GM13977 (cell line): ENCODE data around the gene MAN1B1.

Experiments used
- DNase-seq: peaks from one replicate; pipeline ENCODE4 v3.0.0; 2012; ENCODE audit warnings: low spot score
- in situ Hi-C: fragments of 300-500 bp; cut with MboI; formaldehyde crosslinking; loops from one replicate; pipeline ENCODE4 v1.12.0; 2022; ENCODE audit warnings: low sequenced_read_pairs, low pct_unique_long_range_greater_than_20kb, mixed read lengths, inconsistent platforms; ENCODE audit not compliant: unreplicated experiment
- TF ChIP-seq, protein P1 (sequence below): IDR thresholded peaks from 2 replicates; pipeline ENCODE4 v1.5.1; 2012; ENCODE audit warnings: mild to moderate bottlenecking, control low read depth; ENCODE audit not compliant: insufficient read depth; ENCODE audit errors: extremely low read depth, missing control alignments

Gene MAN1B1

DNA sequence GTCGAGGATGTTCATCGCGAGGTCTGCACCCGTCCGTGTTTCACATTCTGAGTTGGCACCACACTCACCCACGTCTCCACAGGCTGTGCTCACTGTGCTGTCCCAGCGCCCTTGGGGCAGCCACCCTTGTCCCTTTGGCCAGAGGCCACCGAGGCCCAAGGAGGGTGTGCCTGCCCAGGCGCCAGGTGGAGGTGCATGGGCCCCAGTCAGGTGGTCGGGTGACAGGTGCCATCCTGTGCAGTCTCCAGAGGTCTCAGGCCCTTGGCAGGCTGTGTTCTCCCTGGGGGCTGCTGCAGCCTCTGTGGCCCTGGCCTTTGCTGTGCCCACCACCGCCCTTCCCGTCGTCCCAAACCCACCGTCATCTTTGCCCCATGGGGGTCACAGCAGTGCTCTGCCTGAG, 12.4 kb downstream of the MAN1B1 start:
- in situ Hi-C loops, result no loop called here
- TF ChIP-seq, protein P1, sequence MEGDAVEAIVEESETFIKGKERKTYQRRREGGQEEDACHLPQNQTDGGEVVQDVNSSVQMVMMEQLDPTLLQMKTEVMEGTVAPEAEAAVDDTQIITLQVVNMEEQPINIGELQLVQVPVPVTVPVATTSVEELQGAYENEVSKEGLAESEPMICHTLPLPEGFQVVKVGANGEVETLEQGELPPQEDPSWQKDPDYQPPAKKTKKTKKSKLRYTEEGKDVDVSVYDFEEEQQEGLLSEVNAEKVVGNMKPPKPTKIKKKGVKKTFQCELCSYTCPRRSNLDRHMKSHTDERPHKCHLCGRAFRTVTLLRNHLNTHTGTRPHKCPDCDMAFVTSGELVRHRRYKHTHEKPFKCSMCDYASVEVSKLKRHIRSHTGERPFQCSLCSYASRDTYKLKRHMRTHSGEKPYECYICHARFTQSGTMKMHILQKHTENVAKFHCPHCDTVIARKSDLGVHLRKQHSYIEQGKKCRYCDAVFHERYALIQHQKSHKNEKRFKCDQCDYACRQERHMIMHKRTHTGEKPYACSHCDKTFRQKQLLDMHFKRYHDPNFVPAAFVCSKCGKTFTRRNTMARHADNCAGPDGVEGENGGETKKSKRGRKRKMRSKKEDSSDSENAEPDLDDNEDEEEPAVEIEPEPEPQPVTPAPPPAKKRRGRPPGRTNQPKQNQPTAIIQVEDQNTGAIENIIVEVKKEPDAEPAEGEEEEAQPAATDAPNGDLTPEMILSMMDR, result no peak
- no peak for DNase-seq

DNA sequence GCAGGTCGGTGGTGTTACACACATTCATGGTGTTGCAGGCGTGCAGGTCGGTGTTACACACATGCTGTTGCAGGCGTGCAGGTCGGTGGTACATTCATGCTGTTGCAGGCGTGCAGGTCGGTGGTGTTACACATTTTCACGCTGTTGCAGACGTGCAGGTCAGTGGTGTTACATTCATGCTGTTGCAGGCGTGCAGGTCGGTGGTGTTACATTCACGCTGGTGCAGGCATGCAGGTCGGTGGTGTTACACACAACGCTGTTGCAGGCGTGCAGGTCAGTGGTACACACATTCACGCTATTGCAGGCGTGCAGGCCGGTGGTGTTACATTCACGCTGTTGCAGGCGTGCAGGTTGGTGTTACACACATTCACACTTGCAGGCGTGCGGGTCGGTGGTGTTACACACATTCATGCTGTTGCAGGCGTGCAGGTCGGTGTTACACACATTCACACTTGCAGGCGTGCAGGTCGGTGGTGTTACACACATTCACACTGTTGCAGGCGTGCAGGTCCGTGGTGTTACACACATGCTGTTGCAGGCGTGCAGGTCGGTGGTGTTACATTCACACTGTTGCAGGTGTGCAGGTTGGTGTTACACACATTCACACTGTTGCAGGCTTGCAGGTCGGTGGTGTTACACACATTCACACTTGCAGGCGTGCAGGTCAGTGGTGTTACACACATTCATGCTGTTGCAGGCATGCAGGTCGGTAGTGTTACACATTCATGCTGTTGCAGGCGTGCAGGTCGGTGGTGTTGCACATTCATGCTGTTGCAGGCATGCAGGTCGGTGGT, 16.6 kb downstream of the MAN1B1 start:
- in situ Hi-C loops, result no loop called here
- TF ChIP-seq, protein P1, result no peak
- DNase-seq, result no peak

DNA sequence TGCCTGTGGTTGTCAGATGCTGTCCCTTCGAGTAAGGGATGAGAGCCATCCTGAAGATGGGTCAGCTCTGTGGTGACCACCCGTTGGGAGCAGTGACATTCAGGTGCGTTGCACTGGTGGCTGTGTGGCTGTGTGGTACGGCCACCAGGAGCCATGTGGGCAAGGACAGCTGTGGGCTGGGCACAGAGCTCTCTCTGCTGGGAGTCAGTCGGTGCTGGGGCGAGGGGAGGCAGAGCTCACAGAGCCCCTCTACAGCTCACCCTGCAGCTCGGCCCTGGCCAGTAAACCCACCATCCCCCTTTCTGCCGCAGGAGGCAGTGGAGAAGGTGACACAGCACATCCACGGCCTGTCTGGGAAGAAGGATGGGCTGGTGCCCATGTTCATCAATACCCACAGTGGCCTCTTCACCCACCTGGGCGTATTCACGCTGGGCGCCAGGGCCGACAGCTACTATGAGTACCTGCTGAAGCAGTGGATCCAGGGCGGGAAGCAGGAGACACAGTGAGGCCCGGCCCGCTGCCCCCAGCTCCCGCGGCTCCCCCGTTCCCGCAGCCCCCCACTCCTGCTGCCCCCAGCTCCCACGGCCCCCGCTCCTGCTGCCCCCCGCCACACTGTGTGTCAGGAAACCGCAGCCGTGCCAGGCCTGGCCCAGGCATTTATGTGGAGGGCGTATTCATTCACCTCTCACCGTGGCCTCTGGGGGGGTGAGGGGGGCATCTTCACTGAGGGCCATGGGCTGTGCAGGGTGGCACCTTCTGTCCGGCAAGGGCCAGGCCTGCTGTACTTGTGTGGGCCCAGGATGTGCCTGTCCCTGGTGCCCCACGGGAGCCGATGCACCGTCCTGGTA, 19.3 kb downstream of the MAN1B1 start:
- TF ChIP-seq, protein P1, result no peak
- in situ Hi-C loops, result no loop called here
- no peak for DNase-seq

DNA sequence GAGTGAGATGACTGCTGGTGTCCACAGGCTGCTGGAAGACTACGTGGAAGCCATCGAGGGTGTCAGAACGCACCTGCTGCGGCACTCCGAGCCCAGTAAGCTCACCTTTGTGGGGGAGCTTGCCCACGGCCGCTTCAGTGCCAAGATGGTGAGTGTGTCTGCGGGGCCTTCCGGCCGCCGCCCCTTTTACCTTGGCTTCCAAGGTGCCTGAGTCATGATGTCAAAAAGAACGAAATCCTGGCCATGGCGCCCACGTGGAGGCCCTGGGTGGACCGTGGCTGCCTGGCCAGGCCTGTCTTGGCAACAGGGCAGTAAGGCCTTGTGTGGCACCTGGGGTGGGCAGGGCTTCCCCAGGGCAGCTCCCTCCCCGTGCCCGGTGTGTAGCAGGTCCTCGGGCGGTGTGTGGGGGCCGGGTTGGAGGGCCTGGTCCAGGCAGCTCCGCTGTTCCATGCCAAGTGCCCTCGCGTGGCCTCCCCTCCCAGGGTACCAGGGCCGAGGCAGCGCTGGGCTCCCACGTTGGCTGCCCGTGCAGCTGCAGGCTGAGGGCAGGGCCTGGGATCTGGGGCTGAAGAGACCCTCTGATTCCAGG, 20.0 kb downstream of the MAN1B1 start:
- in situ Hi-C loops, result no loop called here
- TF ChIP-seq, protein P1, result no peak
- no peak for DNase-seq

DNA sequence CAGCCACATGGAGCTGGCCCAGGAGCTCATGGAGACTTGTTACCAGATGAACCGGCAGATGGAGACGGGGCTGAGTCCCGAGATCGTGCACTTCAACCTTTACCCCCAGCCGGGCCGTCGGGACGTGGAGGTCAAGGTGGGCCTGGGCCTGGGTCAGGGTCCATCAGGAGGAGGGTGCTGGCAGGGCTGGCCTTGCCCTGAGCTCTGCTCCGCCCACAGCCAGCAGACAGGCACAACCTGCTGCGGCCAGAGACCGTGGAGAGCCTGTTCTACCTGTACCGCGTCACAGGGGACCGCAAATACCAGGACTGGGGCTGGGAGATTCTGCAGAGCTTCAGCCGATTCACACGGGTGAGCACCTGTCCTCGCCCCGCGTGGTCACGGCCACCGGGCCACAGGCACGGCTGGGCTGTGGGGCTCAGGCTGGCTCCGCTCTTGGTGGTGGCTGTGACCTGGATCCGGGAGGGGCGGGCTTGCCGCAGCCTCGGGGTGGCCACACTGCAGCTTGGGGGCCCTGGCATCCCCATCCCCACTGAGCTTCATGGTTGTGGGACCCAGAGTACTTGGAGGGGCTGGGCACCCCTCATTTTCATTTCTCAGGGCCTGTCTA, 20.6 kb downstream of the MAN1B1 start:
- DNase-seq, result no peak
- TF ChIP-seq, protein P1, result no peak
- in situ Hi-C loops, result no loop called here

DNA sequence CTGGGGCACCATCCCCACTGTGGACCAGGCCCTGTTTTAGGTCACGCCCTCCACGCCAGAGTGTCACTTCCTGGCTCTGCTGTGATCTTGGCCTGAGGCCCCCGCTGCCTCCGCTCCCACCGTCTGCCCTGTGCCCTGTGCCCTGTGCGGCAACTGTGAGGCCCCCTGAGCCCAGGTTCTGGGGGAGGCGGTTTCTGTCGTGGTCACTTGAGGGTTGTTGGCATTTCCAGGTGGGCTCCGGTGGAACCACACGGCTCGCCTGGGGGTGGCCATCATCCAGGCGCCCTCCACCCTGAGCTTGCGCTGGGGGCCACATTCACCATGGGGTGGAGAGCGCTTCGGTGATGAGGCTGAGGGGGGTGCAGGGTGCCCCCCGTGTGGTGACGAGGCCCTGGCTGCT, 21.2 kb downstream of the MAN1B1 start:
- peak; percentile 10 for DNase-seq
- TF ChIP-seq, protein P1, result no peak
- in situ Hi-C loops, result no loop called here
